K562 treated with DMSO at 1 percent for 12 hours (cell line): Measurements from ENCODE around the gene MAPK13. TPM values are rescaled to one million over a fixed set of nuclear protein-coding genes. Genes with fewer than 3 reads are reported as not detected.

Source experiments
- total RNA-seq: library from RNA; unstranded; fragments of 300-600 nt; gene quantifications from 2 replicates; pipeline ENCODE4 v1.2.3, GENCODE V29; 2022; ENCODE audit not compliant: insufficient read depth

Gene MAPK13
- 3.0 TPM in 1 of 2 replicates, not detected in the other for total RNA-seq

GRCh38 chr6:36129941-36130666, at the start of gene MAPK13:
TSS of gene MAPK13 (plus strand) at chr6:36130513. CDS start at chr6:36130583, 70 bp downstream.

Other genes with a start within 250 kb of the MAPK13 start
- 16.0 and 53.7 TPM in 2 replicates for gene SRPK1, start 209.4 kb upstream of the MAPK13 start, total RNA-seq
- not detected in 2 replicates for gene SLC26A8, start 105.9 kb upstream of the MAPK13 start, total RNA-seq
- gene MAPK14, start 102.7 kb upstream of the MAPK13 start, total RNA-seq = 23.8 and 46.0 TPM in 2 replicates
- gene BRPF3, start 66.2 kb downstream of the MAPK13 start, total RNA-seq = 11.2 and 32.3 TPM in 2 replicates
- gene PNPLA1, start 139.5 kb downstream of the MAPK13 start, total RNA-seq = 0.49 and 1.0 TPM in 2 replicates
- gene BNIP5, start 206.4 kb downstream of the MAPK13 start, total RNA-seq = not detected in 2 replicates